HG02610 (cell line): ENCODE results near the gene PELI3.
"Not testable (repeated sequence)": the region's sequence is repeated elsewhere in the genome, so short reads cannot be mapped to it uniquely, and the experiment has no call there.

ENCODE experiments used
- ATAC-seq: cut with Tn5 transposase; IDR thresholded peaks from one replicate; pipeline ENCODE4 v1.9.1; 2021; ENCODE audit warnings: mild to moderate bottlenecking, moderate library complexity; ENCODE audit not compliant: unreplicated experiment

Gene PELI3

DNA sequence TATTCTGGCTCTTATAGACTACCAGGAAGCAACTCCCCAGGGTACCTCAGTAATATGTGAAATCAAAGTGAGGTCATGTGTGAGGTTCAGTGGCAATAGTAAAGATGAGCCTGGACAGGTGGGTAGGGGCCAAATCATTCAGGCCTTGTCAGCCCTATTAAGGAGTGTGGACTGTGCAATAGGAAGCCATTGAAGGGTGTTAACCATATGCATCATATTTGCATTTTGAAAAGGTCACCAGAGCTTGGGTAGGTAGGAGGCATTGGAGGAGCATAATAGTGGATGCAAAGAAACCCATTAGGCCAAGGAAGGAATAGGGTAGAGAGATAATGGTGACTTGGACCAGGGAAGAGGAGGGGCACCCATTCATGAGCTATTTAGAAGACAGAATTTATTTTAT, 19.7 kb upstream of the PELI3 start:
- no peak for ATAC-seq

DNA sequence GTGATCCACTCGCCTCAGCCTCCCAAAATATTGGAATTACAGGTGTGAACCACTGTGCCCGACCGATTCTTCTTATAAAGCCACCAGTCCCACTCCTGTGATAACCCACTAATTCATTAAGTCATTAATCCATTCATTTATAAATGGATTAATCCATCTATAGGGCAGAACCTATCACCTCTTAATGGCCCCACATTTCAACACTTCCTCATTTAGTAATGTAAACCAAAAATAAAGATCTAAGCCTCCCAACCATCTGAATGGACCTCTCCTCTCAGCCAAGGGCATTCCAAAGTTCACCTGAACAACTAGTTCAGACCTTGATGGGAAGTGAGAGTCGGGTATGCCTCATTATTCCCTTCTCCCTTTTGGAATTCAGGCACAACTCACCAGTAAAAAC, 18.2 kb upstream of the PELI3 start:
- ATAC-seq, result no peak

DNA sequence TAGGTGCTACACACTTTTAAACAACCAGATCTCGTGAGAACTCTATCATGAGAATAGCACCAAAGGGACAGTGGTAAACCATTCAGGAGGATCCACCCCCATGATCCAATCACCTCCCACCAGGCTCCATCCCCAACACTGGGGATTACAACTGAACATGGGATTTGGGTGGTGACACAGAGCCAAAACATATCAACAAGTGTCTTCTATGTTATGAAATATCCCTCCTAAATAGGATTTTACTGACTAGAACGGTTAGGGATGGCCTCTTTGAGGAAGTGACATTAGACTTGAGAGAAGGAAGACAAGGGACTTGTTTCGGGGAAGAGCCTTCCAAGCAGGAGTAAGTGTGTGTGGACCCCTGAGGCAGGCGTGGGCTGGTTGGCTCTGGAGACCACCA, 16.1 kb upstream of the PELI3 start:
- ATAC-seq, result no peak

DNA sequence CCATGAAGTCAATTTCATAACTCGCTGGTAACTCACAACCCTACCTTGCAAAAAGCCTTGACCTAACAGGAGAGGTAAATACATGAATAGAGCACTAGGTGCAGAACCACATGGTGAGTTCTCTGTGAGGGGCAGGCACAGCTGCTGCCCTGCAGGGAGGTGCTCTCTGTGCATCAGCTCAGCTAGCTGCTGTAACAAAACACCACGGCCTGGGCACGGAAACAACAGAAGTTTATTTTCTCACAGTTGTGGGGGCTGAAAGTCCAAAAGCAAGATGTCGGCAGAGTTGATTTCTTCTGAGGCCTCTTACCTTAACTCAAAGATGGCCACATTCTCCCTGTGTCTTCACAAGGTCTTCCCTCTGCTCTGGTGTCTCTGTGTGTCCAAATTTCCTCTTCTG, 15.0 kb upstream of the PELI3 start:
- no peak for ATAC-seq

DNA sequence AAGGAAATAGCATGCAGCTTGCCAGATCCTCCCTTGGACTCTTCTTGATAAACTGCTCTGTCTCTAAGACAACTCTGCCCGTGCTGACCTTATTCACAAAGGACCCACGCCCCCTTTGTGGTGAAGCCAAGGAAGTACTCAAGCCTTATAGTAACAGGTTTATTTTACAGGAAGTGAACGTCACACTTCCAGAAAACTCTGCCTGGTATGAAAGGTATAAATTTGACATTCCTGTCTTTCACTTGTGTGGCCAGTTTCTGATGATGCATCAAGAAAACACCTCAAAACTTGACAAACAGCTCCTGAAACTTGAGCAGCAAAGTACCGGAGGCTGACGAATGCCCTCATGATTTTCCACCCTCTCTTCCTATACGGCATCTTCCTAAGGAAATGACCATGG, 12.5 kb upstream of the PELI3 start:
- ATAC-seq, result no peak

DNA sequence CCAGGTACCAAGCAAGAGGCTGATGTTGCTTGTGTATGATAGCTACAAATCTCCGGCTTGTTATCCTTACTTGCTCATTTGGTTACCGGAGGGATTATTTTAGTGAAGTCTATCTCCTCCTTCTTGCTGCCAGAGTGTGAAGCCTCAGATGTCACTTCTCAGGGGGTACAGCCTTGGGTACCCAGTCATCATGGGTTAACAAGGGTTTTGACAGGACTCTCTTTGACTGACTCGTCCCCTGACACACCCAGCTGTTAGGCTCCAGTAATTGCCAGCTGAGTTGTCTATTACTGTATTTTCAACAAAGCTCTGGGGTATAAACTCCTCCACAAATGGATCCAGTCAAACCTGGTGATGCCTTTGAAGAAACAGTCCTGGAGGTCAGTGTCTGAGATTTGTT, 11.9 kb upstream of the PELI3 start:
- ATAC-seq, result no peak

DNA sequence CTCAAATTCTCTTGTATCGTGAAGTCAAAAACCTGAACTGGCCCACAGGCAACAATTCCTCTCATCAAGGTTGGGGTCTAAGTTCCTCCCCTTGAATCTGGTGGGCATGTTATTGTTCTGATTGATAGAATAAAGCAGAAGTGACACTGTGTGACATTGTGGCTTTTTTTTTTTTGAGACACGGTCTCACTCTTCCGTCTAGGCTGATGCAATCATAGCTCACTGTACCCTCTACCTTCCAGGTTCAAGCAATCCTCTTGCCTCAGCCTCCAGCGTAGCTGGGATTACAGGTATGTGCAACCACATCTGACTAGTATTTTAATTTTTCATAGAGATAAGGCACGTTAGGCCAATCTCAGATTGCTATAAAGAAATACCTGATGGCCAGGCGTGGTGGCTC, 8.9 kb upstream of the PELI3 start:
- no peak for ATAC-seq

DNA sequence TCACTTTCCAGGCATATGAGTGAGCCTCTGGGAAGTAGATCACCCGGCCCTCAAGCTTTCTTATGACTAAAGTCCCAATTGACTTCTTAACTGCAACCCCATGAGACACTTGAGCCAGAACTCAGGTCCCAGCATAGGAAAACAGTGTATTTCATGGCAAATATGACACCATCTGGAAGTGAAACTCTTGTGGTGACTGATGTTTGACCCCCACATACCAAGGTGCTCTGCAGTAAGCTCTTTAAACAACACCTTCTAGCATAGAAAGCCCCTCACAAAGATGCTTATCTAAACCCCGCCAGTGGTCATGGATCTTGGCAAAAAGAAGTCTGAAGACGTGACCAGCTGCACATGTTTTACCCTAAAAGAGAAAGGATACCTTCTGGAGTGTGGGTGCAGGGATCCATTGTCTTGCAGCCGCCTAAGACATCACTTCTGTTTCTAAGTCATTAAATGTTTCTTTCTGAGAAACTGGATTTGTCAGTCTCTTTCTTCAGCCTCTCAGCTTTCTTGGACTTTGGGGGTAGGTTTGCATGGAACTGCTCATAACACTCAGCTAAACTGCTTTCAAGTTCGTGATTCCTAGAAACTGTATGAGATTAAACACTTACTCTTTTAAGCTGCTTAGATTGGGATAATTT, 7.4 kb upstream of the PELI3 start:
- ATAC-seq, result no peak

DNA sequence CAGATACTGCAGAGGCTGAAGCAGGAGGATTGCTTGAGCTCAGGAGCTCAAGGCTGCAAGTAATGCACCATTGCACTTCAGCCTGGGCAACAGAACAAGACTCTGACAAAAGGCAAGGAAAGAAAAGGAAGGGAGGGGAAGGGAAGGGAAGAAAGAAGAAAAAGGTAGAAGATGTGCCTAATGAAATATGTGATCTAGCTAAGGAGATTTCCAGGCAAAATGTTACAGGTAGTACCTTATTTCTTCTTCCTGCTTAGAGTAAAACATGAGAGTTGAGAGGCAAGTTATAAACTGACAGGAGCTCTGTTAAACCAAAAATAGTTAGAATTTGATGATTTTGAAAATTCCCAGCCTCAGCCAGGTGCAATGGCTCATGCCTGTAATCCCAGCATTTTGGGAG, 4.7 kb upstream of the PELI3 start:
- ATAC-seq, result no peak

DNA sequence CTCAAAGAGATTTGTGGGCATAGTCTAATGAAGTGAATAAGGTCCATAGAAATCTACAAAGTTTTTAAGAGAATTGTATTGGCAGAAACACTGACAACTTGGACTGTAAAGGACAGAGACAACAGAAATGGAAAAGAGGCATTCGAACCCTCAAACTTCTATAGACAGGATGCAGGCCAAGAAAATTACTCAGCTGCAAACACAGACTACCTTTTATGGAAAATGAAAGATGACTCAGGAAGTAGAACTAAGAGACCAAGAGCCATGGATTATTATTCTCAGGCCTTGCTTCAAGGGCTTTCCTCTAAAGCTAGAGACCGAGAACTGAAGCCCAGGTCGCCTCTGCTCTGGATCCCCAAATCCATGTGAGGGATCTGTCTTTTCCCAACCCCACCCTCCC, 3.8 kb upstream of the PELI3 start:
- ATAC-seq, result no peak

DNA sequence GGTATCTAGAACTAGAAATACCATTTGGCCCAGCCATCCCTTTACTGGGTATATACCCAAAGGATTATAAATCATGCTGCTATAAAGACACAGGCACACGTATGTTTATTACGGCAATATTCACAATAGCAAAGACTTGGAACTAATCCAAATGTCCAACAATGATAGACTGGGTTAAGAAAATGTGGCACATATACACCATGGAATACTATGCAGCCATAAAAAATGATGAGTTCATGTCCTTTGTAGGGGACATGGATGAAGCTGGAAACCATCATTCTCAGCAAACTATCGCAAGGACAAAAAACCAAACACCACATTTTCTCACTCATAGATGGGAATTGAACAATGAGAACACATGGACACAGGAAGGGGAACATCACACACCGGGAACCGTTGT, 2.6 kb upstream of the PELI3 start:
- ATAC-seq, result not testable (repeated sequence)

DNA sequence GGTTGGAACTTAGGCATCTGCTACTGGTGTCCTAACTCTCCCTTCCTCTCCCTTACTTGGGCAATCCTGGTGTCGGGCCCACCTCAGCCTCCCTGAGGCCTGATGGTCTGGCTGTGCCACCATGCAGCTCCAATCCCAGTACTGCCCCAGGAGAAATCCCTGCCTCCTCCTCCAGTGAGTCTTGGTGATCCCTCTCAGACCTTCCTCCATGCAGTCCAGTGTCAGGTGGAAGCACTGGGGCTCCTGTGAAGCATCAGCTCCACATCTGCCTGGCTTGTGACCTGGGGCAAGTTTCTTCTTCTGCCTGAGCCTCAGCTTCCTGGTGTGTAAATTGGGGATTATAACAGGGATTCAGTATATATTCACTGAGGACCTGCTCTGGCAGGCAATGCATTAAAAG, 1.8 kb upstream of the PELI3 start:
- no peak for ATAC-seq

DNA sequence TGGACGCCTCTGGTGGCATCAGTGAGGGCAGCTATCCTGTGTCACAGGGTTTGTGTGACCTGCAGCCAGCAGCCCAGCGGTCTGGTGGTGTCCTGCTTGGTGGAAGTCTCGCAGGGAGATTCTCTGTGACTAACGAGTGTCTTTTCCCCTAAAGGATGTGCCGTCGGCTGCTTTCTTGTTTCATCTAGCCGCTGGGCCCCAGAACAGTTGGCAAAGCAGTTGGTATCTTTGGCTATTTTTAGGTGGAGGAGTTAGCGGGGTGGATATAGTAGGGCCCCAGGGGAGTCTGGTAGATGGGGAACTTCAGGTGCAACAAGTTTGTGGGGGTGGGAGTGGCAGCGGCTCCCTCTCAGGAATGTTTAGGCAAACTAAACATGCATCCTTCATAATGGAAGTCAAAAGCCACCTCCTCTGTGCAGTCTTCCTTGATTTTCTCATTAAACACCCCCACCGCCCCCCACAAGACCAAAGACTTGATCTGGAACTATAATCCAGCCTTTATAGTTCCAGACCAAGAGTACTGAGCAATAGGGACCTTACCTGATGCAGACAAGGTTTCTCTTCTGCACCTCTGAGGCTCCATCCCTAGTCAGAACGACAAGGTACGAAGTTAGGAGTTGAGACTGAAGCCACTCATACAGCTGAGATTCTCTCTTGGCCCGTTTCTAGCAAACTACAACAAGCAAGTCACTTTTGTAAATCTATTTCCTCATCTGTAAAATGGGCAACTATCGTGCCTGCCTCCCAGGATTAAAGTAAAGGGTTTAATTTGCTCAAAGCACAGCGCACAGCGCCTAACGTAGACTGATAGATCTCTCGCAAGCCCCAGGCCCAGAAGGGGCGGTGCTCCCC, 1.1 kb upstream of the PELI3 start:
- ATAC-seq, result no peak

DNA sequence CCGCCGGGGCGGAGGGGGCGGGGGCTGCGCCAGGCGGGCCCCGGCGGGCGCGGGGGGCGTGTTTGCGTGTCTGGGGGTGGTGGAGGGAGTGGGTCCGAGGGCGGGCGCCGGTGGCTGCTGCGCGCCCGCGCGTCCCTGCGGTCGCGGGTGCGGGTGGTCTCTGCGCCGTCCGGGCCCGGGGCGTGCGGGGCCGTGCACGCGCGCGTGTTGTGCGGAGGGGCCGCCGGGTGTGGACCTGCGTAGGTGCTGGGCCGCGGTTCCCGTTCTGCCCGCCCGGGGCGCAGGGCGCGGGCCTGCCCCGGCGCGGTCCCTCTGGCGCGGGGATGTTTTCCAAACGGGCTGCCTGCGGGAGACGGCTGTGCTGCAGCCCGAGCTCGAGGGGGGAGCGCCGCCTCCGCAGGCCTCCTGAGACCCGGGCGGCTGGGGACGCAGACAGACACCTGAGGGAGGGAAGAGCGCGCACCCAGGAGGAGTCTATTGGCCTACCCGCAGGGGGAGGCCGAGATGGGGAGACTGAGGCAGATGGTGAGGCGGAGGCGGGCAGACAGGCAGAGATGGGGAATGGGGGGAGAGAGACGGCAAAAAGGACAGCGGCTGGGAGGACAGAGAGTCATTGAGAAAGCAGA, 442 bp downstream of the PELI3 start:
- peak; percentile 29 for ATAC-seq

DNA sequence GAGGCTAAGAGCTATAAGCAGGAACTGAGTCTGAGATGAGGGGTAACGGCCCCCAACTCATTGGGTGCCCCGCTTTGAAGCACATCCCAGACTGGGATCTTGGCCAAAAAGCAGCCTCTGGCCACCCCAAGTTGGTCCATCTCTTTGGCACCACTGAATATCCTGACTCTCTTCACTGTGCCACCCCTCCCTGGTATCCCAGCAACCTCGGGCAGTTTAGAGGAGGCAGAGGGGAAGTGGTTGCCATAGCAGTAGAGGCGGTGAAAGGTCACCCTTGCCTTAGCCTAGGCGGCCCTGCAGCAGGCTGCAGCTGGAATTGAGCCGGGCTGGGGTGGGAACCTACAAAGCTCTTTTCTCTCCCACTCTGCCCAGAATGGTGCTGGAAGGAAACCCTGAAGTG, 1.1 kb downstream of the PELI3 start:
- no peak for ATAC-seq

DNA sequence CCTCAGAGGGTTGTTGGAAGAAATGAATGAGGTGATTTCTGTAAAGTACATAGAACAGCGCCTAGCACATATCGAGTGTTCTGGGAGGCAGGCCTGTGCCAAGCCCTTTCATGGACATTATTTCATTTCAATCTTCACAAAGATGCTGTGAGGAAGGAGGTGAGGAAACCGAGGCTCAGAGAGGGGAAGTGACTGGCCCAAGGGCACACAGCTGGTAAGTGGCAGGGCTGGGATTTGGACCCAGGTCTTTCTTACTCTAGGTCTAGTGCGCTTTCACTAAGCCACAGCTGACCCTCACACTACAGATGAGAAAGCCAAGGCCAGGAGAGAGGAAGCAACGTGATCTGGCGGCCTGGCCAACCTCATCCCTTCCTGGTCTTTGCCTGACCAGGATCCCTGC, 2.0 kb downstream of the PELI3 start:
- no peak for ATAC-seq

DNA sequence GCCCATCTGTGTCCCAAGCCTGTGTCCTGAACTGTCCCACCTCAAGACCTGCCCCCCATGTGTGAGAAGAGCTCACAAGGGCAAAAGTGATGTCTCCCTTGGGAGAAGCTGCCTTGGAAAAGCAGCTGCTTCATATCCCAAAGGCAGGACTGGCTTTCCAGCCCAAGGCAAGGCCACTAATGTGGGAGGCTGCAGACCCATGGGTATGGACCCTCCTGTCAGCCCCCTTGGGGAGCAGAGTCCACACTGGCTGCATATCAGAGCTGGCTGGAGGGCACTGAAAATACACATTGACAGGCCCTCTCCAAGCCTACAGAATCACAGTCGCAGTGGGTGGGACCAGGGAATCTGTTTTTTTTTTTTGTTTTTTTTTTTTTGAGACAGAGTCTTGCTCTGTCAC, 2.7 kb downstream of the PELI3 start:
- ATAC-seq, result no peak

DNA sequence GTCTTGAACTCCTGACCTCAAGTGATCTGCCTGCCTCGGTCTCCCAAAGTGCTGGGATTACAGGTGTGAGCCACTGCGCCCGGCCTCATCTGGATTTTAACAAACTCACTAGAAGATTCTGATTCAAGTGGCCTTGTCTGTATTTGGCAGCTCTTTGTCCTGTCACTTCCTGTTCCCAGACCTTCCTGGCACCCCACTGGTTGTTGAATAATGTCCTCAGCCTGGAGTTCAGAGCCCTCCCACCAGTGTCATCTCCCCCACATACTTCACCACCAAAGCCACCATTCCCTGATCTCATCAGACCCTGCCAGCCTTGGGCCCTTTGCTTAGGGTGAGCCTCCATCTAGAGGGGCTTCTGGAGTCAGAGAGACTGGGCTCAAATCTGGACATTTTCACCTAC, 3.3 kb downstream of the PELI3 start:
- no peak for ATAC-seq

DNA sequence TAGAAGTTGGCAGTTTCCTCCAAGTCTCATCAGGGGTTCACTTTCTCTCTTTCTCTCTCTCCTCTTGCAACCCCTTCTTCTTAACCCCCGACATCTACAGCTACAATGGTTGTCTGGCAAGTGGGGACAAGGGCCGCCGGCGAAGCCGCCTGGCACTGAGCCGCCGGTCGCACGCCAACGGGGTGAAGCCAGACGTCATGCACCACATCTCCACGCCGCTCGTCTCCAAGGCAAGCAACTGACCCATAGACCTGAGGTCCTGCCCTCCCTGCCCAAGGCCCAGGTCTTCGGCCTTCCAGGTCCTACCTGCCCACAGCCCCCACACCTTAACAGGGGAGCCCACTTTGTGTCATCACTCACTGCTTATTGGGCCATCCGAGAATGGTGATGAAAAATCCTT, 4.4 kb downstream of the PELI3 start:
- ATAC-seq, result no peak

DNA sequence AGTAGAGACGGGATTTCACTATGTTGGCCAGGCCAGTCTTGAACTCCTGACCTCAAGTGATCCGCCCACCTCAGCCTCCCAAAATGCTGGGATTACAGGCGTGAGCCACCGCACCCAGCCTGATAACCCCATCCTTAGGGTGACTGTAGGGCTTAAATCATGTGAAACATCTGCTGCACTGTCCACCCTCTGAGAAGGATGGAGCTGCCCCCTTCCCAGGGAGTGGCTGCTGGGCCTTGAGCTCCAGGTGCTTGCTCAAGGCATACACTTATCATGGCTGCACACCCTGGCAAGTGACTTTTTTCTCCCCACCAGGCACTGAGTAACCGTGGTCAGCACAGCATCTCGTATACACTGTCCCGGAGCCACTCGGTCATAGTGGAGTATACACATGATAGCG, 5.3 kb downstream of the PELI3 start:
- no peak for ATAC-seq

DNA sequence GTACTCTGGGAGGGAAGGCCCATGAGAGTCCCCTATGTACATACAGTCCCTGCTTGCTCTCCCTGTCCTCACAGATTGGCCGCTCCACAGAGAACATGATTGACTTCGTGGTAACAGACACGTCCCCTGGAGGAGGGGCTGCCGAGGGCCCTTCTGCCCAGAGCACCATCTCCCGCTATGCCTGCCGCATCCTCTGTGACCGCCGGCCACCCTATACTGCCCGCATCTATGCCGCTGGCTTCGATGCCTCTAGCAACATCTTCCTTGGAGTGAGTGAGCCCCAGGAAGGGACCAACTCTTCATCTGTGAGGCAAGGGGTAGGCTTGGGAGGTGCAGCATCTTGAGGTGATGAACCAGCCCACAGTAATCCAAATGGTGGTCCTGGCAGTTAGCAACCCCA, 6.5 kb downstream of the PELI3 start:
- no peak for ATAC-seq
